GM08714 (cell line): ENCODE data around the gene C1S.

Experiments used
- H3K4me3 ChIP-seq: fragments of 200-500 bp; sonication (Bioruptor generic); 2 replicates; pipeline ENCODE4 v1.5.1; 2014; ENCODE audit warnings: mild to moderate bottlenecking, low read length, inconsistent platforms
- ZNF274 ChIP-seq: IDR thresholded peaks from 2 replicates; pipeline ENCODE4 v1.6.1; 2012; ENCODE audit warnings: mild to moderate bottlenecking, low read depth, low read length

C1S gene

DNA sequence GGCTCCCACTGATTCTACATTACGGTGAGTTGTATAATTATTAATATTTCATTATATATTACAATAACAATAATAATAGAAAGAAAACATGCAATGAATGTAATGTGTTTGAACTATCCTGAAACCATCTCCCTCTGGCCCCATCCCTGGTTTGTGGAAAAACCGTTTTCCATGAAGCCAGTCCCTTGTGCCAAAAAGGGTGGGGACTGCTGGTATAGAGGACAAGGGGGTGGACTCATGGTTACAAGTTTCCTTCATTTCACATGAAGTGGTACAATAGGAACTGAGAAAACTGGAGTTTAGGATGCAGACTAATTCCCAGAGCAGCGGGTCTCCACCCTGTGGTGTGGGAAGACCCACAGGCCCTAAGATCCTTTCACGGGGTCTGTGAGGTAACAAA is 51.5 kb downstream of the C1S start:
- no peak overlapping the region for H3K4me3 ChIP-seq
- no peak for TF ChIP-seq ZNF274

DNA sequence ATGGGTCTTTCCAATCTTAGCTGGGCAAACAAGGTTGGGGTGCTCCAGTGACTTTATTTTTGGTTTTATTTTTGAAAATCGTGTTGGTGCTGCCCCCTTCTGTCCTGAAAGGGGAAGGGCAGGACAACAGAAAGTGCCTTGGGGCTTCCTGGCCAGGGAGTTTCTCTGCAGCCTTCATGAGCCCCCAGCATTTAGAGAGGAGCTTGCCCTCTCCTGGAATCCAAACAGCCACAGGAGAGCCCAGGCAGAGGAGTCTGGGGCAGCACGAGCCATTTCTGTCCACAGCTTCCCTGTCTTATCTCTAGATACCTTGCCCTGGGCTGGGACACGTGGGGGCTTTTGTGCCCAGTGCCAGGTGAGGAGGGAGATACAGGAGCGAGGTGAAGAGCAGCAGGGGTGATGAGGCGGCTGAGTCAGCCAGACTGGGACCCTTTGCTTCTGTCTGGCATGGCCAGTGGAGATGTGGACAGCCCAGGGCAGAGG is 52.9 kb downstream of the C1S start:
- H3K4me3 ChIP-seq, result no peak overlapping the region
- TF ChIP-seq ZNF274, result no peak

DNA sequence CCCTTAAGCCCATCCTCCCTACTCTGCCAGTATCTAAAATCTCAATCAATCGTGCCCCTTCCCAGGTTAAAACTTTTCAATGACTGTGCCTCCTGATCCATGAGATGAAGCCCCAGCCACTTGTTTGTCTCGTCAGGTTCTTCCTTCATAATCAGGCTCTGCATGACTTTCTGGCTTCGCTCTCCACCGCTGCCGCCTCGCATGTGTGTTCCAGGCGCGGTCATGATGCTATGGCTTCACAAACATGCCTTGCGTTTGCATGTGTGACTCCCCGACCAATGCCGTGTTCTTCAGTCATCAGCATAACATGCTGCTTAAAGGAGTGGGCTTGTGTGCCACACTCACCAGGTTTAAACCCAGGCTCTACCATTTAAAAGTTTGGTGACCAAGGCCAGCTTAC is 53.5 kb downstream of the C1S start:
- H3K4me3 ChIP-seq, result no peak overlapping the region
- no peak for TF ChIP-seq ZNF274

DNA sequence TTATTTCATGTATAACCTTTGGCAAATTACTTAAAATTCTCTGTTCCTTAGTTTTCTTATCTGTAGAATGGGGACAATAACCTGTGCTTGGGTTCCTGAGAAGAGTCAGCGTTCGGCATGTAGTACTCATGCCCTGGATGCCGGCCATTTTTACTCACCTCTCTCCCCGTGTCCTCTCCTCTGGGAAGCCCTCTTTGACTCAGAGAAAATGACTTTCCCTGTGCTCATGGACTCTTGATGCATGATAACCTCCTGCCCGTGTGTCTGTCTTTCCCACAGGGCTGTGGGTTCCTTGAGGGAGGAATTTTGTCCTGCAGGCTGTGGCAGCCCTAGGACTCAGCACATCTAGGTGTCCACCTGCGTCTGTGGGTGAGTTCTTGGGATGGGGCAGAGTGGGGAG is 54.3 kb downstream of the C1S start:
- H3K4me3 ChIP-seq, result no peak overlapping the region
- TF ChIP-seq ZNF274, result no peak

DNA sequence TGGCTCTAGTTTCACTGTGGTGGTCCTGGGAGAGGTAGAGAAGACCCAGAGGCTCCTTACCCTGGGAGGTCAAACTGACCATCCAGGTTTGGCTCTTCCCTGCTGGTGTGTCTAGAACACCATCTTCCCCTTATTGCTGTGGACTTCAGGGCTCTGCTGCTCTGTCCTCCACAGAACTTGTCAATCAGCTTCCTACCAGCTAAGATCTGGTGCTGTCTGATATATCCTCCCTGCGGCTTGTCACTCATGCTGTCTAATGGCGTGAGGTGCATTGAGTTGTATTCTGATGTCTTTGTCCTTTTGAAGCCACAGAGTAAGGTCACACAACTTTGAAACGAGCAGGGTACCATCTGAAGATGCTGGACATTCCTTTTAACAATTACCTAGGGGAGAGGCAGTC is 55.7 kb downstream of the C1S start:
- H3K4me3 ChIP-seq, result no peak overlapping the region
- no peak for TF ChIP-seq ZNF274

DNA sequence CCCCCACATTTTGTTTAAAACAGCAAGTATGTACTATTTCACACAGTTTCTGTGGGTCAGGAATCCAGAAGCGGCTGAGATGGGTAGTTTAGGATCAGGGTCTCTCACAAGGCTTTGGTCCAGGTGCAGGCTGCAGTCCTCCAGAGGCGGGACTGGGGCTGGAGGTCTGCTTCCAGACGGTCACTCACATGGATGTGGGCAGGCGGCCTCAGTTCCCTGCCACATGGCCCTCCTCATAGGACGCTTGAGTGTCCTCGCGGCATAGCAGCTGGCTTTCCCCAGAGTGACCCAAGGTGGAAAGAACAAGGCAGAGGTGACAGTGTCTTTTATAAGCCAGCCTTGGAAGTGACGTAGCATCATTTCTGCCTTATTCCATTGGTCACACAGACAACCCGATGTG is 56.4 kb downstream of the C1S start:
- no peak for TF ChIP-seq ZNF274
- H3K4me3 ChIP-seq, result no peak overlapping the region

DNA sequence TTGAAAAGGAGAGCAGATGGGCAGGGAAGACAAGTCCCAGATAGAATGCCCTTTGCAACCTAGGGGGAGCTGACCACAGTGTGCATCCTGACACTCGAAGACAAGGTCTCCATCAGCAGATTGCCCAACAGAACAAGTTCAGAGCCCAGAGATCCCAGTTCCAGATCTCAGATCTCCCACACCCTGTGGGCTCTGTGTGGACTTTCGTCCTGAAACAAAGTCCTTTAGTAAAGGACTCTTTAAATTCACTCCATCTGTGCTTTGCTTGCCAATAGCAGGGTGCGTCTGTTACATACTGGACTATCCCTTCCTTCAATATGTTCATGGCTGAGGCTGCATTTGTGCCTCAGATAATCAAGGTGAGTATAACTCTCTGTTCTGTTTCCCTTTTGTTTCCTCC is 57.2 kb downstream of the C1S start:
- TF ChIP-seq ZNF274, result no peak
- no peak overlapping the region for H3K4me3 ChIP-seq

DNA sequence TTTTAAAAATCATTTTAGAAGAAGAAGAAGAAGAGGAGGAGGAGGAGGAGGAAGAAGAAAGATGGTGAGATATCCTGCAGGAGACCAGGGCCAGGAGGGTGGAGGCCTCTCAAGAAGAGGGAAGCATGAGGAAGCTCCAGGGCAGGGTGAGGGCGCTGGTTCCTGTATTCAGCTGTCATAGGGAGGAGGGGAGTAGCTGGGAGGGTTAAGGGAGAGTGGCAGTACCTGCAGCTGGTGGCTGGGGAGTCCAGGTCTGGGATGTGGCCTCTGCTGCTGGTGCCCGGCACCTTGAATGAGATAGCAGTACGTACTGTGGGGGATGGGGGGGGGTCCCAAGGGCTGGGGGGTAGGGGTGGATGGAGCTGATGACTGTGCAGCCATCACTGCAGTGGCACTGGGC is 58.4 kb downstream of the C1S start:
- H3K4me3 ChIP-seq, result no peak overlapping the region
- TF ChIP-seq ZNF274, result no peak

DNA sequence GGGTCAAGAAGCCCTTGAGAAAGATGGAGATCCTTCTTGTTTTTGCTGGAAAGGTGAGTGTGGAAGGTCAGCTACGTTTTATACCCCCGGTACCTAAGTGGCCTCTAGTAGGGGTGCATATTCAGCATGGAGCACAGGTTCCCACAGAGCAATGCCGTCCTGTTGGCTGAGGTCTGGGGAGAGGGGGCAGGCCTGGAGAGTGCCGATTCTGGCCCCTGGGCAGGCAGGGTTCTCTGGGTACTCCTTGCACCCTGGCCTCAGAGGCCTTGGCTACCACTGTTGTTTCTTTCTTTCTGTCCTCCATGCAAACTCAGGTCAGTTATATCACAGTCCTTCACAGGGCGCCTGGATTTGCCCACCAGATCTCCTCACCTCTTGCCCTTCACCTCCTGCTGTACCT is 59.6 kb downstream of the C1S start:
- TF ChIP-seq ZNF274, result no peak
- no peak overlapping the region for H3K4me3 ChIP-seq
